CD4-positive, alpha-beta T cell (primary cell): ENCODE data around the gene PPM1H. TPM values are rescaled to one million over a fixed set of nuclear protein-coding genes. Genes with fewer than 3 reads are reported as not detected.

Experiments
- ATAC-seq: fragments of 200-7000 bp; cut with Tn5 transposase; one replicate; pipeline ENCODE4 v1.10.0; 2022; ENCODE audit warnings: mild to moderate bottlenecking; ENCODE audit not compliant: poor library complexity
- CTCF ChIA-PET: fragments of 350-600 bp; sonication (Branson Sonifier 250); formaldehyde crosslinking; loops from one replicate; lab custom pipeline; 2021; ENCODE audit warnings: antibody characterized with exemption, inconsistent platforms; lab: Charles Lee
- POLR2A ChIA-PET: fragments of 350-600 bp; sonication (Branson Sonifier 250); formaldehyde crosslinking; loops from one replicate; lab custom pipeline; 2021; ENCODE audit warnings: antibody characterized with exemption, inconsistent platforms; lab: Charles Lee
- DNase-seq, 14 experiments: peaks; one replicate each; pipeline ENCODE4 v3.0.0-alpha.2; 2013 to 2020; ENCODE audit warnings: mixed read lengths in 2 of 14
- H3K27ac ChIP-seq, 2 donors: one replicate each; pipeline versions ENCODE4 v1.5.1 to v1.7.0; 2013; ENCODE audit warnings: low read length in 2 of 2, low read depth in 1 of 2, mild to moderate bottlenecking in 1 of 2
- H3K27me3 ChIP-seq, 2 experiments: 1 replicate in 1 of 2; 2 replicates in 1 of 2; pipeline versions ENCODE4 v1.6.1 to v1.7.0; 2013; ENCODE audit warnings: low read length in 2 of 2, control low read depth in 1 of 2, mild to moderate bottlenecking in 1 of 2, moderate library complexity in 1 of 2; ENCODE audit not compliant: insufficient read depth in 2 of 2, control insufficient read depth in 1 of 2
- H3K36me3 ChIP-seq: one replicate; pipeline ENCODE4 v1.6.1; 2013; ENCODE audit warnings: low read length, control low read depth; ENCODE audit not compliant: insufficient read depth
- H3K4me1 ChIP-seq: one replicate; pipeline ENCODE4 v1.6.1; 2013; ENCODE audit warnings: low read length, control low read depth; ENCODE audit not compliant: insufficient read depth
- H3K4me3 ChIP-seq: one replicate; pipeline ENCODE4 v1.5.1; 2013; ENCODE audit warnings: mild to moderate bottlenecking, low read length, moderate library complexity
- H3K9me3 ChIP-seq, 2 experiments: 1 replicate in 1 of 2; 2 replicates in 1 of 2; pipeline versions ENCODE4 v1.6.1 to v1.7.0; 2013; ENCODE audit warnings: low read length in 2 of 2, mild to moderate bottlenecking in 2 of 2, control low read depth in 1 of 2, moderate library complexity in 1 of 2; ENCODE audit not compliant: control insufficient read depth in 1 of 2, insufficient read depth in 1 of 2
- H3K27ac Mint-ChIP-seq: one replicate; pipeline ENCODE4 v1.8.0; 2020; ENCODE audit warnings: mixed read lengths
- H3K27me3 Mint-ChIP-seq: one replicate; pipeline ENCODE4 v1.8.0; 2021; ENCODE audit warnings: mixed read lengths
- H3K36me3 Mint-ChIP-seq: one replicate; pipeline ENCODE4 v1.8.0; 2021; ENCODE audit warnings: low read depth, mixed read lengths
- H3K4me1 Mint-ChIP-seq: one replicate; pipeline ENCODE4 v1.8.0; 2021; ENCODE audit warnings: low read depth, mixed read lengths
- H3K4me3 Mint-ChIP-seq: one replicate; pipeline ENCODE4 v1.8.0; 2020; ENCODE audit warnings: mild to moderate bottlenecking, mixed read lengths
- H3K9me3 Mint-ChIP-seq: one replicate; pipeline ENCODE4 v1.8.0; 2020; ENCODE audit warnings: mixed read lengths
- intact Hi-C, 2 experiments: fragments of 100-400 bp; cut with DNase I in 1 of 2; cut with micrococcal nuclease in 1 of 2; formaldehyde crosslinking; loops; one replicate each; pipeline versions ENCODE4 v1.15.1 to v1.9.0; 2023 to 2025; cut with DNase I, micrococcal nuclease
- total RNA-seq, 174 experiments: library from RNA in 2 of 174; stranded (reverse) in 2 of 174; gene quantifications; one replicate each; pipeline ENCODE4 v1.2.3 and lab custom pipeline; 2021 to 2026
- TF ChIP-seq, protein P1 (sequence below): fragments of 200-600 bp; IDR thresholded peaks from one replicate; pipeline ENCODE4 v1.8.0; 2022; ENCODE audit warnings: antibody characterized with exemption, mild to moderate bottlenecking

The PPM1H gene
- total RNA-seq, 2 experiments from 2014 or later, result not detected

DNA sequence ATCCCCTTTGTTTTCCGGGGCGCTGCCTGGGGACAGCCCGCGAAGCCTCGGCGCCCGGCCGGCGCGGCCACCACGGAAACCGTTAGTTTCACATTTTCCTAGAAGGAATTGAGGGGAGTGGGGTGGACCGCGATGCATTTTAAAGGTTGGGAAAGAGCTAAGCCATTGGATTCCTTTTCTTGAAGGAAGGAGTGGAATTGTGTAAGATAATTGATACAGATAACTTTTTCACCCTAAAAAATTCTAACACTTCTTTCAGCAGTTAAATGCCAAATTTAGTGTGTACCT lies 331.2 kb downstream of the PPM1H start:
- peak overlapping the region; percentile 82 for H3K4me3 ChIP-seq
- no peaks in the 10 kb centered on the region for H3K9me3 ChIP-seq
- ChIA-PET POLR2A (interaction anchor here (1.0 to 2.9 kb wide), 21 partner anchors 9 to 344 kb away, joined by 3 to 27 read pairs (median 5); partner anchors contain the start of genes MON2 and USP15), CTCF (interaction anchor here (0.7 kb wide), 1 partner anchor 106 kb away, joined by 3 read pairs; no protein-coding TSS in a partner anchor)
- no peaks in the 10 kb centered on the region for H3K36me3 ChIP-seq
- TF ChIP-seq, protein P1, sequence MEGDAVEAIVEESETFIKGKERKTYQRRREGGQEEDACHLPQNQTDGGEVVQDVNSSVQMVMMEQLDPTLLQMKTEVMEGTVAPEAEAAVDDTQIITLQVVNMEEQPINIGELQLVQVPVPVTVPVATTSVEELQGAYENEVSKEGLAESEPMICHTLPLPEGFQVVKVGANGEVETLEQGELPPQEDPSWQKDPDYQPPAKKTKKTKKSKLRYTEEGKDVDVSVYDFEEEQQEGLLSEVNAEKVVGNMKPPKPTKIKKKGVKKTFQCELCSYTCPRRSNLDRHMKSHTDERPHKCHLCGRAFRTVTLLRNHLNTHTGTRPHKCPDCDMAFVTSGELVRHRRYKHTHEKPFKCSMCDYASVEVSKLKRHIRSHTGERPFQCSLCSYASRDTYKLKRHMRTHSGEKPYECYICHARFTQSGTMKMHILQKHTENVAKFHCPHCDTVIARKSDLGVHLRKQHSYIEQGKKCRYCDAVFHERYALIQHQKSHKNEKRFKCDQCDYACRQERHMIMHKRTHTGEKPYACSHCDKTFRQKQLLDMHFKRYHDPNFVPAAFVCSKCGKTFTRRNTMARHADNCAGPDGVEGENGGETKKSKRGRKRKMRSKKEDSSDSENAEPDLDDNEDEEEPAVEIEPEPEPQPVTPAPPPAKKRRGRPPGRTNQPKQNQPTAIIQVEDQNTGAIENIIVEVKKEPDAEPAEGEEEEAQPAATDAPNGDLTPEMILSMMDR, result no peak
- H3K27ac Mint-ChIP-seq, result peak overlapping the region; percentile 100
- H3K27me3 ChIP-seq, result no peaks in the 10 kb centered on the region
- H3K4me1 Mint-ChIP-seq, result peaks cover 42% of the 10 kb centered on the region
- DNase-seq (no peak), ATAC-seq (no peak)
- H3K27ac ChIP-seq, result peak overlapping the region; percentile 99 to 100
- peaks cover 11% of the 10 kb centered on the region for H3K4me1 ChIP-seq
- peak overlapping the region; percentile 99 for H3K4me3 Mint-ChIP-seq
- intact Hi-C loops, result loop anchor here (2.0 to 5.0 kb wide), 3 partner anchors 136 to 343 kb away; partner anchors contain the start of genes MON2 (in 2 of the 2) and USP15 (in 1 of the 2)
- H3K36me3 Mint-ChIP-seq, result peaks cover 19% of the 10 kb centered on the region
- H3K27me3 Mint-ChIP-seq, result no peaks in the 10 kb centered on the region
- no peaks in the 10 kb centered on the region for H3K9me3 Mint-ChIP-seq

DNA sequence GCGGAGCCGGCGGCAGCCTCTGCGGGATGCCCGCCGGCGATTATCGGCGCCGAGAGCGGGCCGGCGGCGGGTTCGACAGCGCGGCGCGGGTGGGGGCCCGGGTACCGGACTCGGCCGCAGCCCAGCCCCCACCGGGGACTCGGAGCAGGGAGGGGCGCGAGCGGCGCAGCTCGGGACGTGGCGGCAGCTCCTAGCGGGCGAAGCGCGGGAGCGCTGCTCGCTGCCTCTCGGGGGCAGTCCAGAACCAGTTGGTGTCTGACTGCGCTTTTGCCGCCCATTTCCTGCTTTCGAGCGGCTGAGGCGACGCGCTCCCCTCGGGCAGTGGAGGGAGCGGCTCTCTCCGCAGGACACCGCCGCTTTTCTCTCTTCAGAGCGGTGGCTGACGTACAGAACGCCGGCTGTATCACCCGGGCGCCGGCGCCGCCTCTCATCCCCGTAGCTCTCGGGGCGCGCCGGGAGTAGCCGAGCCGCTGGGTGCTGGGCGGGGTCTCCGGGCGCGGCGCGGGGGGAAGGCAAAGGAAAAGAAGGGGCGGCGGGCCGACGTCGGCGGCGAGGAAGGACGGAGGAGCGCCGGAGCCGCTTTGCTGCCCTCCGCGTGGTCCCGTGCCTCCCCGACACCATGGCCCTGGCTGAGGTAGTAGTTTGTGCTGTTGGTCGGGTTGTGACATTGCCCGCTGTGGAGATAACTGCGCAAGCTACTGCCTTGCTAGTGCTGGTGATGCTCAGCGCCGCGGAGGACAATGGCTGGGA lies 331.7 kb downstream of the PPM1H start:
- CTCF ChIA-PET, result interaction anchor here (0.7 to 1.2 kb wide), 7 partner anchors 9 to 136 kb away, joined by 3 to 4 read pairs (median 3); partner anchors contain the start of gene MON2
- peak; percentile 64 for ATAC-seq
- Histone ChIP-seq H3K4me1 (peaks cover 11% of the 10 kb centered on the region), H3K27ac (peak overlapping the region; percentile 99 to 100), H3K9me3 (no peaks in the 10 kb centered on the region), H3K4me3 (peak overlapping the region; percentile 82), H3K36me3 (no peaks in the 10 kb centered on the region), H3K27me3 (no peaks in the 10 kb centered on the region)
- intact Hi-C loops, result loop anchor here (2.0 to 5.0 kb wide), 3 partner anchors 136 to 342 kb away; partner anchors contain the start of genes MON2 (in 2 of the 2) and USP15 (in 1 of the 2)
- Mint-ChIP-seq H3K27ac (peak overlapping the region; percentile 100), H3K27me3 (no peaks in the 10 kb centered on the region), H3K4me1 (peaks cover 42% of the 10 kb centered on the region), H3K9me3 (no peaks in the 10 kb centered on the region), H3K4me3 (peak overlapping the region; percentile 99), H3K36me3 (peaks cover 19% of the 10 kb centered on the region)
- TF ChIP-seq, protein P1, result peak; percentile 48
- DNase-seq, result peak; percentile 63 to 93 (median 76)
- POLR2A ChIA-PET, result interaction anchor here (0.6 to 2.9 kb wide), 31 partner anchors 10 to 352 kb away, joined by 3 to 27 read pairs (median 4); partner anchors contain the start of genes MON2 and USP15

DNA sequence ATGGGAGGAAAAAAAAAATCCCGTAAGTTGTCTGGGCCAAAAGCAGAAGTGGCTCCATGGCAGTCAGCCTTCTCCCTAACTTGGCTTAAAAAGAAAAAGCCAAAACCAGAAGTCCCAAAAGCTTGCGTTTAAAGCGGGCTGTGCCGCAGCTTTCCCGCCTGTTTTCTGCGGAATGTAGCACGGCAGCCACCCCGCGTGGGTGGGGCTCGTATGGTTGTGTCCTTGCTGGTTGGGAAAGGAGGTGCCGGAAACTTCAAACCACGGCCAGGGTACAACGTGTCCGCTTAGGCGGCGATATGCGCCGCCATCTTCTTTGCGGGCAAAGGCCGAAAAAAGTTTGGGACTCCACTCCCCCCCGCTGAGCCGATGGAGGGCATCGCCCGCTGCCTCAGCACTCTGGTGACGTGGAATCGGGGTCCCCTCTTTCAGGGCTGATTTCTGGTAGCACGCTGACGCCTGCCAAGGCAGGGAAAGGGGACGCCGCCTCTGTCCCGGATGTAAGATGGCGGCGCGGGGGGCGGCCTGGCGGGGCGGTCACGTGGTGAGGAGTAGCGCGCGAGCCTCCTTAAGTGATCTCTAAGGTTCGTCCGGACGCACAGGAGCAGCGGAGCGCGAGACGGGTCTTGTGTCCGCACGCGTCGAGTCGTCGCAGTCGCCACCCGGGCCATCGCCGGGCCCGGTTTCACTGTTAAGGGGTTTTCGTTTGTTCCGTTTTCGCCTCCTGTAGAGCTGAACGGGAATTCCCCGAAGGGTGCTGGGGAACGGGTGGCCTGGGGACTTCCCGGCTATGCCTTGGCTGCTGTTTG lies 332.5 kb downstream of the PPM1H start:
- DNase-seq (peak; percentile 73 to 96 (median 82)), ATAC-seq (peak; percentile 67)
- intact Hi-C loops, result loop anchor here (2.0 to 5.0 kb wide), 3 partner anchors 135 to 342 kb away; partner anchors contain the start of genes MON2 (in 2 of the 2) and USP15 (in 1 of the 2)
- H3K36me3 Mint-ChIP-seq, result peaks cover 19% of the 10 kb centered on the region
- H3K27ac Mint-ChIP-seq, result peak overlapping the region; percentile 100
- Histone ChIP-seq H3K27ac (peak overlapping the region; percentile 99 to 100), H3K9me3 (no peaks in the 10 kb centered on the region), H3K4me3 (peak overlapping the region; percentile 82), H3K27me3 (no peaks in the 10 kb centered on the region), H3K4me1 (peaks cover 11% of the 10 kb centered on the region), H3K36me3 (no peaks in the 10 kb centered on the region)
- ChIA-PET CTCF (interaction anchor here (0.7 to 1.2 kb wide), 6 partner anchors 8 to 135 kb away, joined by 3 to 4 read pairs (median 4); partner anchors contain the start of gene MON2), POLR2A (interaction anchor here (0.6 to 2.9 kb wide), 27 partner anchors 10 to 351 kb away, joined by 3 to 27 read pairs (median 4); partner anchors contain the start of genes MON2 and USP15)
- H3K9me3 Mint-ChIP-seq, result no peaks in the 10 kb centered on the region
- peaks cover 42% of the 10 kb centered on the region for H3K4me1 Mint-ChIP-seq
- TF ChIP-seq, protein P1, result no peak
- H3K4me3 Mint-ChIP-seq, result peak overlapping the region; percentile 99
- H3K27me3 Mint-ChIP-seq, result no peaks in the 10 kb centered on the region
